HG03457 (cell line): ENCODE data around the gene DNASE1.
A peak's percentile ranks its signal among the peaks of the same experiment; 100 is the strongest.
"Not testable (repeated sequence)": the region's sequence is repeated elsewhere in the genome, so short reads cannot be mapped to it uniquely, and the experiment has no call there.

Experiments used
- ATAC-seq: cut with Tn5 transposase; IDR thresholded peaks from one replicate; pipeline ENCODE4 v1.9.1; 2021; ENCODE audit warnings: moderate number of reproducible peaks; ENCODE audit not compliant: unreplicated experiment

Gene DNASE1, protein sequence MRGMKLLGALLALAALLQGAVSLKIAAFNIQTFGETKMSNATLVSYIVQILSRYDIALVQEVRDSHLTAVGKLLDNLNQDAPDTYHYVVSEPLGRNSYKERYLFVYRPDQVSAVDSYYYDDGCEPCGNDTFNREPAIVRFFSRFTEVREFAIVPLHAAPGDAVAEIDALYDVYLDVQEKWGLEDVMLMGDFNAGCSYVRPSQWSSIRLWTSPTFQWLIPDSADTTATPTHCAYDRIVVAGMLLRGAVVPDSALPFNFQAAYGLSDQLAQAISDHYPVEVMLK

DNA sequence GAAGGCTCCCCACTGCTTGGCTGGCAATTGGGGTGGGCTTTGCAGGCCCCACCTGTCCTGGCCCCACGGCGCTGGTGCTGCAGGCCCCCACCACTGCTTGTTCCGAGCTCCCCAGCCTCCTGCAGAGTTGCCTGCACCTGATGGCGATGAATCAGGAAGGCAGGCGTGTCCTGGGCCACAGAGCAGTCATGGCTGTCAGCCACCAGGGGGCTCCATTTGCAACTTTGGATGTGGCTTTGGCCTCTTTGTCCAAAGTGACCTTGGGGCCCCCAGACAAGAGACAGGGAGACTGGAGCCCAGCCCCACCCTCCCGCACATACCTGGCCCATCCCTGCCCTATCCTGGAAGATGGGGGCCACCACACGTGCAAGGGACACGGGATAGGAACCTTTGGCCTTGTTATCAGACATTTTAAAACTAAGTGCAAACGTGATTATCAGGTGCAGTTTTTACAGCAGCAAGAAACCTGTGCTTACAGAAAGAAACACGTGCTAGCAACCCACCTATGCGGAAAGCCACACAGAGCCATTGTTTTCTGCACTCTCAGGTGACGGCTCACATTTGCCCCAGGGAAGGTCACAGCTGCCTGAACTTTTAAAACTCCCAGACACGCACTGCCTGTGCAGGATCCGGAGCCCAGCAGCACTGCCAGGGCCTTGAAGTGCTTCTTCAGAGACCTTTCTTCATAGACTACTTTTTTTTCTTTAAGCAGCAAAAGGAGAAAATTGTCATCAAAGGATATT, at the start of gene DNASE1:
TSS of gene DNASE1 (plus strand) at position 443 of the 743 bp plus-strand sequence. CDS start 683 bp downstream, outside the sequence.
- ATAC-seq, result no peak

DNA sequence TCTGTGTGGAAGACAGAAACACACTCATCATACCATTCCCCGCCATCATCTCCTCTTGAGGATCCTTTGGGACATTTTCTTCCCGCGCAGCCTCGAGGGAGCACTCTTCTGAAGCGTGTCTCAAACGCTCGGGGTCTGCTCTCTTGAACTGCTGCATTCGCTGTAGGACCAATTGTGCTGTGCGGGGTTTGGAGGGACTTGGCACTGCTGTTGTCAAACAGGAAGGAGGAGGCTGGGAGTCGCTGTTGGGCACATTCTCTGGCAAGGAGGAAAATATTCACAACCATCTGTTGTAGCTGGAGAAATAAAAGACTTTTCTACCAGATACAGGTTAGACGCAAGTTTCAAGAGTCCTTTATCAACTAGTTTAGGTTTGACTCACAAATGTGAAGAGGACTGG, 48.0 kb upstream of the DNASE1 start:
- no peak for ATAC-seq

- no peak for ATAC-seq
Observed at GRCh38 chr16:3607161-3607560, 47.3 kb upstream of the DNASE1 start.

GRCh38 chr16:3607634-3608033, 46.9 kb upstream of the DNASE1 start:
- no peak for ATAC-seq

GRCh38 chr16:3608069-3608468, 46.4 kb upstream of the DNASE1 start:
- no peak for ATAC-seq

GRCh38 chr16:3608976-3609375, 45.5 kb upstream of the DNASE1 start:
- not testable (repeated sequence) for ATAC-seq

DNA sequence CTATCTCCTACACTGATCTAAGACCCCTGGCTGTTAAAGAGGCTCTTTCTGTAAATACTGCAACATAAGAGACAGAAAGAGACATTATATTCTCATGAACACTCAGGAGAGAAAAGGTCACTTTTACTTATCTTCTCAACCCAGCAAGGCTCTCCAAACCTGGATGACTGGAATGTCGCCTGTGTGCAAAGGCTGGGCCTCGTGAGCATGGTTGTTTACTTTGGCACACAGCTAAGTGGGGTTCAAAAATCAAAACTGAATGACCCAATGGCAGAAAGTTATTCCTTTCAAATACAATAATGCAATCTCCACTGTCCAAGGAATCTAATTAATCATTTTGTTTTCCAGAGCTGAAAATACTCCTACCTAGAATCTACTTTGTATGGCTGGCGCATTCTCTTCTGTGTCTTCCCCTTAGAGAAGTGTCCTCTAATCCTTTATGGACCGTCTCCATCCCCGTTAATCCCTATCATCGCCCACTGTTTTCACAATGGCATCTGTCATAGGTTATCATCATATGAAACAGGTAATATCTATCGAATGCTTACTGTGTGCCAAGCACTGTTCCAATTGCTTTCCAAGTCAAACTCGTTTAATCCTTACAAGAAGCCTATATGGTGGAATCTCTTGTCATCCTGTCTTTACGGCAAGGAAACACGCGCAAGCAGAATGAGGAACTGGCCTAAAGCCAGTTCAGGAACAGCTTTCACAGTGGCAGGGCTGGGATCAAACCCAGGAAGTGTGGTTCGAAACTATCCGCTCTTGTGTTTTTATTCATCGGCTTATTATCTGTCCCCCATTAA, 44.4 kb upstream of the DNASE1 start:
- no peak for ATAC-seq

DNA sequence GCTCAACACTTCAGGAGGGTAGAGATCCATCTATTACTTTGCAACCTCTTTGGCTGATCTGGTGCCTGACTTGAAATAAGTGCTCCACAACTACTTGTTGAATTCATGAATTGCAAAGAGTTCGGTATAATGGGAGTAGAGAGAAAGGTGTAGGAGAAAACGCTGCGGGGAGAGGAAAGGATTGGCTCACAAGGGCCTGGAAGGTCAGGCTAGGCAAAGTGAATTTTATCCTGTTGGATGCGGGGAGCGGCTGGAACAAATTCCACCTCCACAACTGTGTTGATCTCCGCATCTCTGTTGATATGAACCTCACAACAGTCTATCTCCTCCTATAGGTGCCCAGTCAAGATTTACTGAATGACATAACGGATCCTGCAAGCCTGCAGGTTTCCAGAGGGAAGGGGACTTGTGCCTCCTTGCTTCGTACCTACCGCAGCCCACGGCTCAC, 43.8 kb upstream of the DNASE1 start:
- ATAC-seq, result no peak

- peak; percentile 73 for ATAC-seq
Observed at GRCh38 chr16:3611146-3611975, 43.1 kb upstream of the DNASE1 start, which contains the start of gene SLX4. Gene SLX4, minus strand, starts transcription at chr16:3611606. Its CDS starts 2,642 bp downstream, at chr16:3608964.

DNA sequence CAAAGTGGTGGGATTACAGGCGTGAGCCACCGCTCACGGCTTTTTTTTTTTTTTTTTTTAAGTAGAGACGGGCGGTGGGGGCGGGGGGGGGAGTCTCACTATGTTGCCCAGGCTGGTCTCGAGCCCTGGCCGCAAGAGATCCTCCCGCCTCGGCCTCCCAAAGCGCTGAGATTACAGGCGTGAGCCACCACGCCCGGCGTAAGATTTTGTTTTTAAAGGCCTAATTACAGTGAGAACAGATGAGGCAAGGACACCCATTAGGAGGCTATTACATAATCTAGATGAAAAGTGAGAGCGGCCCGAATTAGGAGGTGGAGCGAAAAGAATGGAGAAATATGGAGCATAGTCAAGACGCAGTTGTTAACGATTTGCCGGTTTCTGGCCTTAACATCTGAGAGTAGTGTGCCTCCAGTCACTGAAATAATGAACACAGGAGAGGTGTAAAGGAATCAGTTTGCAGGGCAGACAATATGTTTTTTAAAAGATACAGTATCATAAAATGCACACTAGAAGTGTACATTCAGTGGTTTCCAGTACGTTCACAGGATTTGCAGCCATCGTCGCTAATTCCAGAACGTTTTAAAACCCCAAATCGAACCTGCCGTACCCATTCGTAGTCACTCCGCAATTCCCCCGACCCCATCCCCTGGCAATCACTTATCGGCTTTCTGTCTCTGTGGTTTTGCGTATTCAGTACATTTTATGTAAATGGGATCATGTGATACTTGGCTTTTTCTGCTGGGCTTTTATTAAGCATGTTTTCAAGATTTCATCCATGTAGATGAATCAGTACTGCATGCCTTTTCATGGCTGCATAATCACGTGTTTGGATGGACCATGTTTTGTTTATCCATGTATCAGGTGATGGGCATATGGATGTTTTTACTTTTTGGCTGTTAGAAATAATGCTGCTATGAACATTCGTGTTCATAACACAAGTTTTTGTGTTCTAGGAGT, 41.7 kb upstream of the DNASE1 start:
- ATAC-seq, result no peak

DNA sequence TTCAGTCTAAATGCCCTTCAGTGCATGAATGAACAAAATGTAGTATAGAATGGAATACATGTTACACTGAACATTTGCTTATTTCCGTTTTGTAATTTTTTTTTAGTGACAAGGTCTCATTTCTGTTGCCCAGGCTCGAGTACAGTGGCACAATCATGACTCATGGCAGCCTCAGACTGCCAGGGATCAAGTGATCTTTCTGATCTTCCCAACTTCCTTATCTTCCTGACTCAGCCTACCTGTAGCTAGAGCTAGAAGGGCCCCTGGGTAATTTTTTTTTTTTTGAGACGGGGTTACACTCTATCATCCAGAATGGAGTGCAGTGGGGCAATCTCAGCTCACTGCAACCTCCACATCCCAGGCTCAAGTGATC, 35.7 kb upstream of the DNASE1 start:
- no peak for ATAC-seq

DNA sequence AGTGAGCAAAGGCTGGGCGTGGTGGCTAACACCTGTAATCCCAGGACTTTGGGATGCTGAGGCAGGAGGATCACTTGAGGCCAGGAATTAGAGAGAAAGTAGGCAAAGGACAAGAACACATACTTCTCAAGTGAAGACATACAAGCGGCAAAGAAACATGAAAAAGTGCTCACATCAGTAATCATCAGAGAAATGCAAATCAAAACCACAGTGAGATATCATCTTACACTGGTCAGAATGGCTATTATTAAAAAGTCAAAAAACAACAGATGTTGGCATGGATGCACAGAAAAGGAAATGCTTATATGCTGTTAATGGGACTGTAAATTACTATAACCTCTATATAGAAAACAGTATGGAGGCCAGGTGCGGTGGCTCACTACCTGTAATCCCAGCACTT, 30.8 kb upstream of the DNASE1 start:
- ATAC-seq, result no peak

DNA sequence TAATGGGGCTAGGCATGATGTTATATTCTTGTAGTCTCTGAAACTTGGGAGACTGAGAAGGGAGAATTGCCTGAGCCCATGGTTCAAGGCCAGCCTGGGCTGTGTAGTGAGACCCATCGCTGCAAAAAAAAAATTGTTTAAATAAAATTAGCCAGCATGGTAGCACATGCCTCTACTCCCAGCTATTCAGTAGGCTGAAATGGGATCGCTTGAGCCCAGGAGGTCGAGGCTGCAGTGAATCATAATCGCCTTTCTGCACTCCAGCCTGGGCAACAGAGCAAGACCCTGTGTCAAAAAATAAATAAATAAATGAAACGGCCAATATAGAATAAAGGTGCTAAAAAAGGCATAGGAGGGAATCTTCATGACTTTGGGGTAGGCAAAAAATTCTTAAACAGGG, 29.2 kb upstream of the DNASE1 start:
- ATAC-seq, result no peak

GRCh38 chr16:3625911-3626732, 28.4 kb upstream of the DNASE1 start:
- ATAC-seq, result no peak

DNA sequence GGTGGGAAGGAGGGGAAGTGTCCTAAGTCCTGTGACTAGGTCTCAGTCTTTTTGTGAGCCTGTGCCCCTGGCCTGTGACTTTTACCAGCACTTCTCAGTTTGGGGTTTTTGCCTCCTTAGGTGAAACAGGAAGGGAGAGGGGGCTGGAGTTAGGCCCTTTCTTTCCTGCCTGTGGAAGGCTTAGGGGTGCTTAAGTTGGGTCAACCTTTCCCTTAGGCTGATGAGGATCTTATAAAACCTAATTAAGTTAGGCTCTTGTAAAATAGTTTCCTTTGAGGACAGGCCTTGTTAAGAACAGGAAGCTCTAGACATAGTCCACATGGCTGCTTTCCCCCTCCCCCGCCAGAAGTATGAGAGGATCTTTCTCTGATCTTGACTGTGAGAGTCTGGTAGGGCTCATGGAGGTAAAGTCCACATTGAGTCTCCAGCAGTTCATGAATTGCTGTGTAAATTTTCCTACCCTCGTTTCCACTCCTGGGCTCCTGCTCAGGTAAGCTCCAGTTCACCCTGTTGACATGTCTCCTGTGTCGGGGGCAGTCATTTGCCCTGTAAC, 17.0 kb upstream of the DNASE1 start:
- ATAC-seq, result no peak

- no peak for ATAC-seq
Observed at GRCh38 chr16:3638916-3639644, 15.4 kb upstream of the DNASE1 start.

DNA sequence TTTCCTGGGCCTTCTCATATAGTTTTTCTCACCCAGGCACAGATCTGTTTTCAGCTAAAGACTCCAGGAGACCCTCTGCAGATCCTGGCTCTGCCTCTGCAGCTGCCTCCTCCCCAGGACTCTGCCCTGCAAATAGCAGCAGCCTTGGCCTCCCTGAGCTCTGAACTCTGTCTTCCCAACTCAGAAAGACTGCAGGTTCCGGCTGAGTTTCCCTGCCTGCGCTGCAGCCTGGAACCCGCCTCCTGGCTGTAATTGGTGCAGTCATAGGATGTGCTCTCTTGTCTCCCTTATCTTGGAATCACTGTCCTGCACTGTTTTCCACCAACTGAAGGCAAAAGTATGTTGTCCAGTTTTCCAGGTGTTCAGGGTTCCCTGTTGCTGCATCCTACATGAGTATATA, 14.3 kb upstream of the DNASE1 start:
- ATAC-seq, result no peak
